ENCODE data around the gene BMI1. TPM values are rescaled to one million over a fixed set of nuclear protein-coding genes. Genes with fewer than 3 reads are reported as not detected.

BMI1 gene
- total and polyA plus RNA-seq, 2 experiments from 2014 or later = 25.5 to 59.8 TPM

GRCh38 chr10:22314852-22315251 lies 6.0 kb upstream of the BMI1 start:
- Histone ChIP-seq H4K20me1 (ENCODE audit: insufficient read depth, poor library complexity, severe bottlenecking) (peaks cover 11% of the 10 kb centered on the region), H3K27me3 (peaks cover 18% of the 10 kb centered on the region), H3K9me3 (ENCODE audit: low read depth) (no peaks in the 10 kb centered on the region), H3K4me1 (ENCODE audit: insufficient read depth) (peaks cover 13% of the 10 kb centered on the region), H3K79me2 (peaks cover 22% of the 10 kb centered on the region), H3K4me2 (peak overlapping the region; percentile 73), H3K27ac (no peak overlapping the region), H3K4me3 (no peak overlapping the region), H3K9me2 (replicated peaks; ENCODE audit: insufficient read depth) (no peaks in the 10 kb centered on the region), H3K36me3 (replicated peaks; ENCODE audit: insufficient read depth, low read depth) (no peaks in the 10 kb centered on the region), H2AFZ (no peak overlapping the region)
- WGBS (ENCODE audit: low lambda C conversion rate, missing lambda C conversion rate) = 49% methylated on average over 2 of the region's 2 CpGs
- TF ChIP-seq EZH2 (IDR thresholded peaks at IDR 0.05; ENCODE audit: borderline replicate concordance) (no peak), CTCF (IDR thresholded peaks at IDR 0.05; ENCODE audit: poor library complexity) (no peak), EZH2phosphoT487 (IDR thresholded peaks at IDR 0.05; ENCODE audit: low read depth, severe bottlenecking, unreplicated experiment) (no peak)
- DNase-seq (ENCODE audit: low spot score) = no peak

- peak overlapping the region; percentile 99 for H3K27ac ChIP-seq
- H3K9me3 ChIP-seq (ENCODE audit: low read depth) = no peaks in the 10 kb centered on the region
- H4K20me1 ChIP-seq (ENCODE audit: insufficient read depth, poor library complexity, severe bottlenecking) = peaks cover 12% of the 10 kb centered on the region
- no peaks in the 10 kb centered on the region for H3K36me3 ChIP-seq (replicated peaks; ENCODE audit: insufficient read depth, low read depth)
- no peak for TF ChIP-seq EZH2 (IDR thresholded peaks at IDR 0.05; ENCODE audit: borderline replicate concordance)
- no peak for TF ChIP-seq EZH2phosphoT487 (IDR thresholded peaks at IDR 0.05; ENCODE audit: low read depth, severe bottlenecking, unreplicated experiment)
- TF ChIP-seq CTCF (IDR thresholded peaks at IDR 0.05; ENCODE audit: poor library complexity) = no peak
- peak overlapping the region; percentile 93 for H2AFZ ChIP-seq
- 5% methylated on average over 22 of the region's 53 CpGs for WGBS (ENCODE audit: low lambda C conversion rate, missing lambda C conversion rate)
- H3K27me3 ChIP-seq = peaks cover 17% of the 10 kb centered on the region
- H3K79me2 ChIP-seq = peaks cover 22% of the 10 kb centered on the region
- H3K4me3 ChIP-seq = peak overlapping the region; percentile 79
- H3K4me1 ChIP-seq (ENCODE audit: insufficient read depth) = peaks cover 13% of the 10 kb centered on the region
- no peaks in the 10 kb centered on the region for H3K9me2 ChIP-seq (replicated peaks; ENCODE audit: insufficient read depth)
- H3K4me2 ChIP-seq = peak overlapping the region; percentile 73
- DNase-seq (ENCODE audit: low spot score) = no peak
Measured at GRCh38 chr10:22315455-22316285, 5.2 kb upstream of the BMI1 start.

GRCh38 chr10:22316286-22317075 lies 4.4 kb upstream of the BMI1 start, which contains the start of gene COMMD3:
Gene COMMD3, plus strand, starts transcription at chr10:22316388. Its CDS starts 30 bp downstream, at chr10:22316418.
- Histone ChIP-seq H3K27me3 (peaks cover 12% of the 10 kb centered on the region), H3K4me1 (ENCODE audit: insufficient read depth) (peaks cover 13% of the 10 kb centered on the region), H3K27ac (peak within 1 kb of the TSS; percentile 99), H4K20me1 (ENCODE audit: insufficient read depth, poor library complexity, severe bottlenecking) (peaks cover 12% of the 10 kb centered on the region), H2AFZ (peak within 1 kb of the TSS; percentile 93), H3K4me3 (peak within 1 kb of the TSS; percentile 84), H3K9me2 (replicated peaks; ENCODE audit: insufficient read depth) (no peaks in the 10 kb centered on the region), H3K79me2 (peaks cover 22% of the 10 kb centered on the region), H3K36me3 (replicated peaks; ENCODE audit: insufficient read depth, low read depth) (no peaks in the 10 kb centered on the region), H3K9me3 (ENCODE audit: low read depth) (no peaks in the 10 kb centered on the region), H3K4me2 (peak within 1 kb of the TSS; percentile 82)
- peak; percentile 95 for DNase-seq (ENCODE audit: low spot score)
- no peak for TF ChIP-seq CTCF (IDR thresholded peaks at IDR 0.05; ENCODE audit: poor library complexity)
- no peak for TF ChIP-seq EZH2 (IDR thresholded peaks at IDR 0.05; ENCODE audit: borderline replicate concordance)
- WGBS (ENCODE audit: low lambda C conversion rate, missing lambda C conversion rate) = 1% methylated on average over 34 of the region's 63 CpGs
